ENCODE data around the gene SRRT.

SRRT gene

GRCh38 chr7:100865372-100865911, 9.5 kb upstream of the SRRT start:
- no peak for TF ChIP-seq CTCF (IDR thresholded peaks at IDR 0.05; ENCODE audit: low read depth, low read length)
- DNase-seq (ENCODE audit: low read depth in 2 of 2) = no peak
- H3K4me3 ChIP-seq (replicated peaks in 1 of 2; ENCODE audit: low read depth in 2 of 2, low read length in 2 of 2) = no peak overlapping the region

- no peak overlapping the region for H3K4me3 ChIP-seq (replicated peaks in 1 of 2; ENCODE audit: low read depth in 2 of 2, low read length in 2 of 2)
- no peak for TF ChIP-seq CTCF (IDR thresholded peaks at IDR 0.05; ENCODE audit: low read depth, low read length)
- DNase-seq (ENCODE audit: low read depth in 2 of 2) = peak in 1 of 2 donors; percentile 49
These were observed 8.8 kb upstream of the SRRT start for GRCh38 chr7:100865938-100866728.

GRCh38 chr7:100866729-100867039, 8.2 kb upstream of the SRRT start:
- no peak for DNase-seq (ENCODE audit: low read depth in 2 of 2)
- H3K4me3 ChIP-seq (replicated peaks in 1 of 2; ENCODE audit: low read depth in 2 of 2, low read length in 2 of 2) = peak overlapping the region; percentile 96 to 97
- TF ChIP-seq CTCF (IDR thresholded peaks at IDR 0.05; ENCODE audit: low read depth, low read length) = no peak

- DNase-seq (ENCODE audit: low read depth in 2 of 2) = peak; percentile 93 to 95
- no peak for TF ChIP-seq CTCF (IDR thresholded peaks at IDR 0.05; ENCODE audit: low read depth, low read length)
- peak within 1 kb of the TSS; percentile 96 to 97 for H3K4me3 ChIP-seq (replicated peaks in 1 of 2; ENCODE audit: low read depth in 2 of 2, low read length in 2 of 2)
These were observed 7.7 kb upstream of the SRRT start, which contains the start of gene TRIP6 for GRCh38 chr7:100867040-100867775. Gene TRIP6, plus strand, starts transcription at chr7:100867387. Its CDS starts 111 bp downstream, at chr7:100867498.

- no peak for TF ChIP-seq CTCF (IDR thresholded peaks at IDR 0.05; ENCODE audit: low read depth, low read length)
- DNase-seq (ENCODE audit: low read depth in 2 of 2) = no peak
- H3K4me3 ChIP-seq (replicated peaks in 1 of 2; ENCODE audit: low read depth in 2 of 2, low read length in 2 of 2) = peak overlapping the region; percentile 96 to 97
These were observed 7.0 kb upstream of the SRRT start for GRCh38 chr7:100867776-100868485.

- DNase-seq (ENCODE audit: low read depth in 2 of 2) = no peak
- peak overlapping the region; percentile 89 to 95 for H3K4me3 ChIP-seq (replicated peaks in 1 of 2; ENCODE audit: low read depth in 2 of 2, low read length in 2 of 2)
- TF ChIP-seq CTCF (IDR thresholded peaks at IDR 0.05; ENCODE audit: low read depth, low read length) = no peak
These were observed 1.2 kb upstream of the SRRT start for GRCh38 chr7:100873599-100874299.

All from cardiac fibroblast (primary cell).